ENCODE data around the gene MAB21L1. TPM values are rescaled to one million over a fixed set of nuclear protein-coding genes. Genes with fewer than 3 reads are reported as not detected.

MAB21L1 gene
- total RNA-seq, 1 experiment from 2014 or later: 9.9 TPM

DNA sequence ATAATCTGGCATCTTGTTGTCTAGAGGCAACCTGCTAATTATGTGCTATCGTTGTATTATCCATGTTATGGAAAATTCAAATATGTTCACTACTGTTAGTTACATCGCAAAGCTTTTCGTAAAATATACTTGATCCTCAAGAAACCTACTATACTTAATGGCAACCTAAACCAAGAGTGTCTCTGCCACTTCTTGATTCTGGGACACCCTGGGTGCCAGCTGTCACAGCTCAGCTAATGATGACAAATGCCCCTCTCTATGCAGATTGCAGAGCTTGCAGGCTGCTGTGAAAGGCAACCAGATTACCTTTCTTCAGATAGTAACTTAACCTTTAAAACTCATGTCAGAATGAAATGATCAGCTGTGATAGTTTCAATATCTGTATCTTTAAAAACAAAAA lies 8.9 kb upstream of the MAB21L1 start:
- peak overlapping the region; percentile 32; the same call in 1 of the 2 replicates for H3K9ac ChIP-seq (ENCODE audit: low read length)
- H3K79me2 ChIP-seq (ENCODE audit: low read length): no peaks in the 10 kb centered on the region
- H3K9me3 ChIP-seq (ENCODE audit: low read length): no peaks in the 10 kb centered on the region
- no peaks in the 10 kb centered on the region for H4K20me1 ChIP-seq (ENCODE audit: insufficient read depth, low read depth, low read length)
- H3K36me3 ChIP-seq (ENCODE audit: insufficient read depth, low read length): no peaks in the 10 kb centered on the region
- H3K9me2 ChIP-seq (replicated peaks; ENCODE audit: insufficient read depth, low read length): no peaks in the 10 kb centered on the region
- H3K4me1 ChIP-seq (ENCODE audit: low read length): peaks cover 29% of the 10 kb centered on the region
- DNase-seq: peak; percentile 44
- H3K27me3 ChIP-seq (ENCODE audit: low read length): no peaks in the 10 kb centered on the region
- H2AFZ ChIP-seq (ENCODE audit: low read length): no peak overlapping the region
- peak overlapping the region; percentile 52 for H3K4me2 ChIP-seq (ENCODE audit: low read depth, low read length, poor library complexity, severe bottlenecking)
- H3K27ac ChIP-seq (ENCODE audit: low read length): peak overlapping the region; percentile 85
- 0 out of 2 replicates have a peak overlapping the region, but pooled peaks have one; percentile 15 for H3K4me3 ChIP-seq (ENCODE audit: low read length)

DNA sequence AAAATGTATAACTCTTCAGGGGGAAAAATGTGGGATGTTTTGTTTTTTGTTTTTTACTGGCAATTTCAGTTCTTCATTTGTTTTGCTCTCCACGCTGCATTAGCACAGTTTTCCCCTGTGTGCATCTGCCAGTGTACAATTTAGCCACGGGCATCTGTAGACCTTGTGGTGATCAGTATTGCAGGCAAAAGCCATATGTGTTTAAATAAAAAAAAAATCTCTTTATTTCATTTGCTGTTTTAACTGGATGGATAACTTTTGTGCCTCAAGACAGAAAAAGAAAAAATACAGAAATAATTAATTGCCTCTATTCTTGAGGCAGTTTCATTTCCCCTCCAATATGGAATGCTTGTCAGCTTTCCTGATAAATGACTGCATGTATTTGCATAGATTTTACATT lies 7.9 kb upstream of the MAB21L1 start:
- Histone ChIP-seq H3K4me1 (ENCODE audit: low read length) (peaks cover 29% of the 10 kb centered on the region), H3K4me3 (ENCODE audit: low read length) (no peak overlapping the region), H3K9ac (ENCODE audit: low read length) (no peak overlapping the region), H3K9me3 (ENCODE audit: low read length) (no peaks in the 10 kb centered on the region), H3K9me2 (replicated peaks; ENCODE audit: insufficient read depth, low read length) (no peaks in the 10 kb centered on the region), H3K36me3 (ENCODE audit: insufficient read depth, low read length) (no peaks in the 10 kb centered on the region), H3K27me3 (ENCODE audit: low read length) (no peaks in the 10 kb centered on the region), H3K4me2 (ENCODE audit: low read depth, low read length, poor library complexity, severe bottlenecking) (peak overlapping the region; percentile 52), H4K20me1 (ENCODE audit: insufficient read depth, low read depth, low read length) (no peaks in the 10 kb centered on the region), H3K27ac (ENCODE audit: low read length) (peak overlapping the region; percentile 85), H3K79me2 (ENCODE audit: low read length) (no peaks in the 10 kb centered on the region), H2AFZ (ENCODE audit: low read length) (no peak overlapping the region)
- DNase-seq: peak; percentile 67

DNA sequence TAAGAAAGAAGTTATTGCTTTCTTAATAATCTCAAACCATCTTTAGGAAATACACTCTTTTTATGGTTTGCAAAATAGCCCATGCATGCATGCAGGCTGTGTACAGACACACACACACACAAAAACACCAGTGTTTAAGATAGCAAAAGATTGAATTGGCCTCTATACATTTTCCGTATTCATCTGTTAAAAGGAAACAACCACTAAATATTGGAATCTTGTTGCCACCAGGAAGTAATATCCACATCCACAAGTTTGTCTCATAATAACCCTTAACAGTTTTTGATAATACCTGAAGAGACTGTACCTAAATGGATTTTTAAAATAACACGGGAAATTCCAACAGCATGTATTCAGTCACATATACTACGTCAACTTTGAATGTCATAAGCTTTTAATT lies 7.3 kb upstream of the MAB21L1 start:
- Histone ChIP-seq H2AFZ (ENCODE audit: low read length) (no peak overlapping the region), H3K36me3 (ENCODE audit: insufficient read depth, low read length) (no peaks in the 10 kb centered on the region), H3K4me3 (ENCODE audit: low read length) (no peak overlapping the region), H3K9me2 (replicated peaks; ENCODE audit: insufficient read depth, low read length) (no peaks in the 10 kb centered on the region), H3K4me2 (ENCODE audit: low read depth, low read length, poor library complexity, severe bottlenecking) (no peak overlapping the region), H4K20me1 (ENCODE audit: insufficient read depth, low read depth, low read length) (no peaks in the 10 kb centered on the region), H3K27ac (ENCODE audit: low read length) (peak overlapping the region; percentile 85), H3K4me1 (ENCODE audit: low read length) (peaks cover 33% of the 10 kb centered on the region), H3K9me3 (ENCODE audit: low read length) (no peaks in the 10 kb centered on the region), H3K79me2 (ENCODE audit: low read length) (no peaks in the 10 kb centered on the region), H3K9ac (ENCODE audit: low read length) (no peak overlapping the region), H3K27me3 (ENCODE audit: low read length) (no peaks in the 10 kb centered on the region)
- DNase-seq: no peak

DNA sequence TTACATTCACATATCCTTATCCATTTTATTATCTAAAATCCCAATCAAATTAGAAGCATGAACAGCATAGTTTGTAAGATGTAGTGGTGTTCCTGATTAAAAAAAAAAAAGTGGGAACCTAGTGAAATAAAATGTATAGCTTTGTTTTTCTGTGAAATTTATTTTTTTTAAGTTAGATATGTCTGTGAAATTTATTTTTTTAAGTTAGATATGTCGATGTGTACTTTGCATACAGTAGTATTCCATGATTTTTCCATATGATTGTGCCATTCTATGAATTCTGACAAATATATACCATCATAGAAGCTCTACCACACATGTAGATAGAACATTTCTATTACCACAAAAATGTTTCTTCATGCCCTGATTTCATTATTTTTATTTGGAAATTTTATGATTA lies 6.0 kb upstream of the MAB21L1 start:
- H3K36me3 ChIP-seq (ENCODE audit: insufficient read depth, low read length): no peaks in the 10 kb centered on the region
- H3K4me2 ChIP-seq (ENCODE audit: low read depth, low read length, poor library complexity, severe bottlenecking): no peak overlapping the region
- H3K27ac ChIP-seq (ENCODE audit: low read length): no peak overlapping the region
- H3K9me3 ChIP-seq (ENCODE audit: low read length): no peaks in the 10 kb centered on the region
- DNase-seq: no peak
- no peak overlapping the region for H3K4me3 ChIP-seq (ENCODE audit: low read length)
- H3K27me3 ChIP-seq (ENCODE audit: low read length): no peaks in the 10 kb centered on the region
- no peak overlapping the region for H2AFZ ChIP-seq (ENCODE audit: low read length)
- H3K4me1 ChIP-seq (ENCODE audit: low read length): peaks cover 44% of the 10 kb centered on the region
- no peaks in the 10 kb centered on the region for H4K20me1 ChIP-seq (ENCODE audit: insufficient read depth, low read depth, low read length)
- no peak overlapping the region for H3K9ac ChIP-seq (ENCODE audit: low read length)
- H3K9me2 ChIP-seq (replicated peaks; ENCODE audit: insufficient read depth, low read length): no peaks in the 10 kb centered on the region
- no peaks in the 10 kb centered on the region for H3K79me2 ChIP-seq (ENCODE audit: low read length)

DNA sequence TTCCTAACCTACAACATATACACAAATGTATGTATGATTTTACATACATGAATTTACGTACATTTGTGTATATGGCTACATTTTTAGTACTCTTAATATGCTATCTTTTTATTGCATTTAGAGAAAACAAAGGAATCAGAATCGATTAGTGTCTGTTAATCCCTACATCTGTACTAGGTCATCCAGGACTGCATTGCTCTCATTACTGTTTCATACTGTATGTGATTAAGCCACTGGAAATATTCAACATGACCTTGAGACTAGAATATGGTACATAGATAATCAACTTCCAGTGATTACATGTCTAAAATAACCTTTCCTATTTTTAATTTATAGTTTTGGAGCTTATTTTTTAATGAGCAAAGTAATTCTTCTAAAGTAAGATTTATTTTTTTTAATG lies 5.3 kb upstream of the MAB21L1 start:
- H3K27me3 ChIP-seq (ENCODE audit: low read length): no peaks in the 10 kb centered on the region
- no peak overlapping the region for H2AFZ ChIP-seq (ENCODE audit: low read length)
- H3K36me3 ChIP-seq (ENCODE audit: insufficient read depth, low read length): no peaks in the 10 kb centered on the region
- no peak overlapping the region for H3K9ac ChIP-seq (ENCODE audit: low read length)
- H3K4me1 ChIP-seq (ENCODE audit: low read length): peaks cover 52% of the 10 kb centered on the region
- no peak for DNase-seq
- no peaks in the 10 kb centered on the region for H3K9me2 ChIP-seq (replicated peaks; ENCODE audit: insufficient read depth, low read length)
- H4K20me1 ChIP-seq (ENCODE audit: insufficient read depth, low read depth, low read length): no peaks in the 10 kb centered on the region
- no peak overlapping the region for H3K4me2 ChIP-seq (ENCODE audit: low read depth, low read length, poor library complexity, severe bottlenecking)
- no peak overlapping the region for H3K4me3 ChIP-seq (ENCODE audit: low read length)
- H3K79me2 ChIP-seq (ENCODE audit: low read length): no peaks in the 10 kb centered on the region
- H3K9me3 ChIP-seq (ENCODE audit: low read length): no peaks in the 10 kb centered on the region
- H3K27ac ChIP-seq (ENCODE audit: low read length): no peak overlapping the region

DNA sequence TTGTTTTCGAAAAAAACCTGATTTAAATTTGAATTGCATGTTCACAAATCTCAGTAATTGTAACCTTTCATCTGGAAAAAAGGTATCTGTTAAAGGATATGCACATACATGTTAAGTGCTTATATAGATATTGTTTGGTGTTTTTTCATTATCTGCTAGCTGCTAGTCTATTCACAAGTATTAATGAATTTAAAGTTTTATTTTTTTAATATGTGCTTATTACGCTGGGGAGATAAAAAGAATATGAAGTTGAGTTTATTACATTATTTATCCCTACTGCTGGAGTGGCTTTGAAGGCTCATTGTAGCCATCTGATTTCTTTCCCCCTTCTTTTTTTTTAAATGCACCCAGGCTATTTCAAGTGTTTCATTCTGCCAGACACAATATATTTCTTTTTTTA lies 3.9 kb upstream of the MAB21L1 start:
- no peak overlapping the region for H3K9ac ChIP-seq (ENCODE audit: low read length)
- H3K9me3 ChIP-seq (ENCODE audit: low read length): no peaks in the 10 kb centered on the region
- no peaks in the 10 kb centered on the region for H3K9me2 ChIP-seq (replicated peaks; ENCODE audit: insufficient read depth, low read length)
- H3K27ac ChIP-seq (ENCODE audit: low read length): no peak overlapping the region
- no peaks in the 10 kb centered on the region for H3K36me3 ChIP-seq (ENCODE audit: insufficient read depth, low read length)
- DNase-seq: no peak
- no peak overlapping the region for H3K4me2 ChIP-seq (ENCODE audit: low read depth, low read length, poor library complexity, severe bottlenecking)
- no peaks in the 10 kb centered on the region for H4K20me1 ChIP-seq (ENCODE audit: insufficient read depth, low read depth, low read length)
- H3K4me1 ChIP-seq (ENCODE audit: low read length): peaks cover 55% of the 10 kb centered on the region
- no peaks in the 10 kb centered on the region for H3K79me2 ChIP-seq (ENCODE audit: low read length)
- H3K4me3 ChIP-seq (ENCODE audit: low read length): no peak overlapping the region
- H3K27me3 ChIP-seq (ENCODE audit: low read length): no peaks in the 10 kb centered on the region
- H2AFZ ChIP-seq (ENCODE audit: low read length): no peak overlapping the region

DNA sequence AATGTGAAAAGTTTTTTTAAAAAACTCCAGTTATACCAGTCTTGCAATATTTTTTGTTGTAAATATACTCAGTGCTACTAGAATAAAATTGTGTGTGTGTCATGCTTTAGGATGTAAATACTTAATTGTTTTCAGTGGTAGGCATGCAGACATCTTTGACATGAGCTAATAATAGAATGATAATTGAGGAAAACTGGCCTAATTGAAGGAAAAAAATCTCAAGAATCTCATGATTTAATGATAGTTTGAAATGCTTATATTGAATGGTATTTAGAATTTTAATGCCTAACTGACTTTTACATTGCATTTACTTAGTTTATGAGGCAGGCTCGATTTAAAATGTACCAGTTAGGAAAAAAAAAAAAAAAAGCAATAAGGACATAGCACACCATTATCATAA lies 3.2 kb upstream of the MAB21L1 start:
- Histone ChIP-seq H3K27ac (ENCODE audit: low read length) (no peak overlapping the region), H3K4me3 (ENCODE audit: low read length) (no peak overlapping the region), H2AFZ (ENCODE audit: low read length) (no peak overlapping the region), H3K27me3 (ENCODE audit: low read length) (no peaks in the 10 kb centered on the region), H3K9me2 (replicated peaks; ENCODE audit: insufficient read depth, low read length) (no peaks in the 10 kb centered on the region), H3K9me3 (ENCODE audit: low read length) (no peaks in the 10 kb centered on the region), H4K20me1 (ENCODE audit: insufficient read depth, low read depth, low read length) (no peaks in the 10 kb centered on the region), H3K79me2 (ENCODE audit: low read length) (no peaks in the 10 kb centered on the region), H3K36me3 (ENCODE audit: insufficient read depth, low read length) (no peaks in the 10 kb centered on the region), H3K4me1 (ENCODE audit: low read length) (peaks cover 53% of the 10 kb centered on the region), H3K9ac (ENCODE audit: low read length) (no peak overlapping the region), H3K4me2 (ENCODE audit: low read depth, low read length, poor library complexity, severe bottlenecking) (no peak overlapping the region)
- DNase-seq: no peak

DNA sequence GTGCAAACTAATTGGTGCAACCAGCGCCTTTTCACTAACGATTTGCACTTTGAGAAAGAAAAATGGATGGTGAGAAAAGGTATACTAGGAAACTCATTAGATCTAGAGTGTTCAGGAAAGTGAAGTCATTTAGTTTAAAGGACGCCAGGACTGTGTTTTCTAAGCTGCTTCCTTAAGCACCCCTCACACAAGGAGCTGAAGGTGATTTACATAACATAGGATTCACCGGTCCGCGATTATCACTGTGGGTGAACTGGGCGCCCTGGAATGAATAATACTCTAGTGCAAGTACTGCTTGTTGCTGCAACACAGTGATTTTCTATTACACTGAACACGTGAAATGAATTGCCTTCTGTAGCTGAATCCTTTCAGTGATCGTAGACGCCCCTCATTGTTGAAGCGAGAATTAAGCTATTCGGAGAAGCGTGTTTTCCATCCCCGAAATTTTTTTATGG lies 2.6 kb upstream of the MAB21L1 start:
- Histone ChIP-seq H3K36me3 (ENCODE audit: insufficient read depth, low read length) (no peaks in the 10 kb centered on the region), H3K4me3 (ENCODE audit: low read length) (no peak overlapping the region), H3K4me2 (ENCODE audit: low read depth, low read length, poor library complexity, severe bottlenecking) (peak overlapping the region; percentile 76), H3K79me2 (ENCODE audit: low read length) (no peaks in the 10 kb centered on the region), H3K9me3 (ENCODE audit: low read length) (no peaks in the 10 kb centered on the region), H4K20me1 (ENCODE audit: insufficient read depth, low read depth, low read length) (no peaks in the 10 kb centered on the region), H3K9ac (ENCODE audit: low read length) (no peak overlapping the region), H3K27me3 (ENCODE audit: low read length) (no peaks in the 10 kb centered on the region), H3K4me1 (ENCODE audit: low read length) (peaks cover 51% of the 10 kb centered on the region), H2AFZ (ENCODE audit: low read length) (no peak overlapping the region), H3K9me2 (replicated peaks; ENCODE audit: insufficient read depth, low read length) (no peaks in the 10 kb centered on the region), H3K27ac (ENCODE audit: low read length) (peak overlapping the region; percentile 39)
- DNase-seq: no peak

All from Karpas-422 (cell line).